H1 (cell line): Measurements from ENCODE around the gene CFAP58. TPM values are rescaled to one million over a fixed set of nuclear protein-coding genes. Genes with fewer than 3 reads are reported as not detected.

Source experiments
- CHD7 ChIP-seq: fragments of 300-600 bp; sonication (generic); IDR thresholded peaks from 2 replicates; pipeline ENCODE4 v1.7.1; 2012; ENCODE audit warnings: low read length, moderate library complexity, mild to moderate bottlenecking, inconsistent platforms; ENCODE audit not compliant: insufficient replicate concordance
- CTBP2 ChIP-seq: IDR thresholded peaks from 2 replicates; pipeline ENCODE4 v1.7.0; 2011; ENCODE audit warnings: borderline replicate concordance, mild to moderate bottlenecking, moderate library complexity, mixed read lengths, low read length; ENCODE audit not compliant: insufficient read depth, insufficient read length
- CTCF ChIP-seq, 3 experiments: IDR thresholded peaks; 1 replicate in 2 of 3; 2 replicates in 1 of 3; pipeline versions ENCODE4 v1.5.1 to v1.6.1; 2011; ENCODE audit warnings: low read length in 3 of 3, mild to moderate bottlenecking in 3 of 3, inconsistent platforms in 2 of 3, low read depth in 1 of 3, moderate library complexity in 1 of 3; ENCODE audit not compliant: insufficient read depth in 1 of 3; ENCODE audit errors: control extremely low read depth in 1 of 3
- EP300 ChIP-seq, 2 experiments: IDR thresholded peaks; 1 replicate in 1 of 2; 2 replicates in 1 of 2; pipeline ENCODE4 v1.6.1; 2011 to 2012; ENCODE audit warnings: low read depth in 2 of 2, low read length in 2 of 2, mild to moderate bottlenecking in 2 of 2, borderline replicate concordance in 1 of 2, inconsistent platforms in 1 of 2, moderate library complexity in 1 of 2
- POLR2A ChIP-seq, 2 experiments: IDR thresholded peaks; 1 replicate in 1 of 2; 2 replicates in 1 of 2; pipeline ENCODE4 v1.6.1; 2011; ENCODE audit warnings: low read depth in 2 of 2, low read length in 2 of 2, mild to moderate bottlenecking in 2 of 2; ENCODE audit errors: control extremely low read depth in 1 of 2
- POU5F1 ChIP-seq: IDR thresholded peaks from 2 replicates; pipeline ENCODE4 v1.6.1; 2011; ENCODE audit warnings: low read depth, mild to moderate bottlenecking, low read length, moderate library complexity
- SIX5 ChIP-seq: IDR thresholded peaks from 2 replicates; pipeline ENCODE4 v1.6.1; 2011; ENCODE audit warnings: mild to moderate bottlenecking, low read depth, low read length
- SP4 ChIP-seq: IDR thresholded peaks from 2 replicates; pipeline ENCODE4 v1.6.1; 2012; ENCODE audit warnings: low read length, inconsistent platforms
- polyA plus RNA-seq, 7 experiments: library from polyadenylated mRNA; depleted of rRNA in 3 of 7; stranded (reverse) in 5 of 7; unstranded in 2 of 7; fragments of >200 nt in 5 of 7; fragments of 200-250 nt in 2 of 7; gene quantifications; 1 replicate in 5 of 7; 2 replicates in 1 of 7; 4 replicates in 1 of 7; pipeline versions ENCODE4 v1.2.1 to v1.2.3, GENCODE V29; 2011 to 2013; ENCODE audit warnings: missing spikeins in 2 of 7, mixed read lengths in 2 of 7
- total RNA-seq: library from RNA; stranded (reverse); fragmentation: NEBNext Ultra II Directional; extraction: Animal tissue kit (Norgen Biotek cat#: 25700); gene quantifications from 2 replicates; pipeline ENCODE4 v1.2.1, GENCODE V29; 2021

Gene CFAP58
- total and polyA plus RNA-seq, 2 of the 8 experiments (the other 6 are each of a cell fraction or from before 2014, with no cell fraction given): 0.32 to 0.71 TPM

- TF ChIP-seq CHD7 (no peak), CTBP2 (no peak), CTCF (IDR thresholded peaks at IDR 0.05; ENCODE audit: control extremely low read depth in 1 of 3, insufficient read depth in 1 of 3, low read depth in 1 of 3, low read length in 3 of 3) (no peak), SIX5 (no peak), EP300 (IDR thresholded peaks at IDR 0.05; ENCODE audit: borderline replicate concordance in 1 of 2, low read depth in 2 of 2, low read length in 2 of 2) (no peak), POLR2A (IDR thresholded peaks at IDR 0.05; ENCODE audit: control extremely low read depth in 1 of 2, low read depth in 2 of 2, low read length in 2 of 2) (no peak), SP4 (no peak), POU5F1 (no peak)
Observed at GRCh38 chr10:104498347-104499081, 144.9 kb downstream of the CFAP58 start (continued).
